GM18508 (cell line): Measurements from ENCODE around the gene SHB.

Experiments
- ATAC-seq: cut with Tn5 transposase; IDR thresholded peaks from one replicate; pipeline ENCODE4 v1.9.1; 2021; ENCODE audit warnings: moderate number of reproducible peaks; ENCODE audit not compliant: insufficient read depth, unreplicated experiment

SHB gene

DNA sequence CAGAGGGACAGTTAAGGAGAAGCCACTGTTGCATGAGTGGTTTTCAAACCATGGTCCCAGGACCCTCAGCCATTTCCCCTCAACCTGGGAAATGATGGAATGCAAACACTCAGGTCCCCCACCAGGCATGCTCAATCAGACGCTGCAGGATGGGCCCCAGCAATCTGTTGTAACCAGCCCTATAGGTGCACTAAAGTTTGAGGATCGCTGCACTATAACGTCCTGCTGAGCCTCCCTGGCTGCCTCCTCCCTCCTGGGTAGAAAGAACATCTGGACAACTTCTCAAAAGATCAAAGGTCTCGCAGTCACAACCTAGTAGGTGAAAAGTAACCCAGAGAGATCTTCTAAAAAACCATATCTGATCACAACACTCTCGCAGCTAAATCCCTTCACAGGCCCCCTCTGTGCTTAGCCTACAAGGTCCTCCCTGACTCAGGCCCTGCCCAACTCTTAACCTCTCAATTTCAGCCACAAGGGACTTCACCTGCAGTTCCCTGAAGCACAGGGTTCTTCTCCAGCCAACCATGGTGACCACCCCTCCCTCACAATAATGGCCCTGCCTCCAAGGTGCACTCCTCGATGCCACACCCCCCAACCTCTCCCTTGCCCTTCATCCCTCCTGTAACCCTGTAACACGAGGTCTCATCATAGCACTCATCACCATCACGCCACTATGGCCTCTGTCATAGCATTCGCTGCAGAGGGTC lies 3.5 kb downstream of the SHB start:
- ATAC-seq: peak; percentile 50

DNA sequence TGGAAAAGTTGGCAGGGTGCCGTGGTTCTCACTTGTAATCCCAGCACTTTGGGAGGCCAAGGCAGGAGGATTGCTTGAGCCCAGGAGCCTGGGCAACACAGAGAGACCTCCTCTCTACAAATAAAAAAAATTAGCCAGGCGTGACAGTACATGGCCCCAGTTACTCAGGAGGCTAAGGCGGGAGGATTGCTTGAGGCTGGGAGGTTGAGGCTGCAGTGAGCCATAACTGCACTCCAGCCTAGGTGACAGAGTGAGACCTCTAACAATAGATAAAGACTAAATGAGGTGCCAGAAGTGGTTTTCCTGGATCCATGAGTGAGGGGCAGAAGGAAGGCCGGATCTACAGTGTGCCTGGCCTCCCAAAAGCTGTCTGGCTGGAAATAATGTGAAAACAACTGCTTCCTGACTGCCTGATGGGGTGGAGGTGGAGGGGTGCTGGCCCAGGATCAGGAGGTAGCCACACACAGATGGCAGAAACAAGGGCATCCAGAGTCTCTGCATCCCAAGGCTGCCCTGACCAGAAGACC lies 4.1 kb downstream of the SHB start:
- no peak for ATAC-seq

DNA sequence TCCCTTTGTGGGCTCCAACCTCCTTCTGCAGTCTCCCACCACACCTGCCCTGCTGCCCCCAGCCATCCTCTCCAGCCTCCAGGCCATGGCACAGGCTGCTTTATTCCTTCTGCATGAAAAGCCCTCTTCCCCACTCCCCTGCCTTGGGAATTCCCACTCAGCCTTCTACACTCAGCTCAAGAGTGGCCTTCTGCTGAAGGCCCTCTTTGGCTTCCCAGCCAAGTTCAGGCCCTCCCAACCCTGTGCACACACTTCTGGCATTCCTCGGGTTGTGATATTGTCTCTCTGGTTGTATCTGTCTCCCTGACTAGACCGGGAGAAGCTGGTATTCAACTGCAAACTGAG lies 5.7 kb downstream of the SHB start:
- ATAC-seq: no peak

DNA sequence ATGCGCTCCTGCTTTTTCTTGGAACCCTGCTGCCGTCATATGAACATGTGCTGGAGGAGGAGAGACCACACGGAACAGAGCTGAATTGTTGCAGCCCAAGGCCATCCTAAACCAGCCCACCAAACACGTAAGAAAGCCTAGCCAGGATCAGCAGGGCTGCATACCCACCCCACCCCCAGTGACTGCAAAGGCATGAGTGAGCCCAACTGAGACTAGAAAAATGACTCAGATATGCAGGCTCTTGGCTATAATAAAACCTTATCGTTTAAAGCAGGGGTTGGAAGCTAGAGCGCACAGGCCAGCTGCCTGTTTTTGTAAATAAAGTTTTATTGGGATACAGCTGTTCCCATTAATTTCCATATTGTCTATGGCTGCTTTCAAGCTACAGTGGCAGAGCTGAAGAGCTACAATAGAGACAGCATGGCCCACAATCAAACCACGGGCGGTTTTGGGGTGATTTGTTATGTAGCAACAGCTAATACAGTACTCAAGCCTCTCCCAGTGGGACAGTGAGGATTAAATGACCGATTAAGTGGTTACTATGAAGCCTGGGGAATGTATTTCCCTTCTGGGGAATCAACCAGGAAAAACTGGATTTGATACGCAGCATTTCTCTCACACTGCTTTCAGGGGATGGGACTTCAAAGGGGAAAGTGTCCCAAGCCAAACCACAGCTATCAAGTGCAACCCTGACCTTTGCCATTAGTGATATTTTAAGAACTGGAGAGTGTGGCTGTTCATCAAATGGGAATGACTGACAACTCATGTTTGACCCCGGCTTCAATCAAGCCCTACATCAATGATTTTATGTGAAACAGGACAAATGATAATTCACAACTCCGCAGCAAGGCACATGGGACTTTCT lies 6.3 kb downstream of the SHB start:
- no peak for ATAC-seq

DNA sequence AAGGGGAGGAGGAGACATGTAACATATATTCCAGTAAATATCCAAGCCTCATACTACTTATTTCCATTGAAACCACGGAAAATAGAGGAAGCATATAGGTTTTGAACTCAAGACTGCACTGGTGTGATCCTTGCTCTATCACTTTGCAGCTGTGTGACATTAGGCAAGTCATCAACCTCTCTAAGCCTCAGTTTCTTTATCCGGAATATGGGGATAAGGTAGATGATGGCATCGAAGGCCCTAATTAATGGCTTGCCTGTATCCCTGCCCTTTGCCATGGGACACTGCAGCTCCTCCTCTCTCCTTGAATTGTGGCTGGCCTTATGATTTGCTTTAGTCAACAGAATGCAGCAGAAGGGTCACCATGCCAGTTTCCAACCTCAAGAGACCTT lies 6.9 kb downstream of the SHB start:
- no peak for ATAC-seq

DNA sequence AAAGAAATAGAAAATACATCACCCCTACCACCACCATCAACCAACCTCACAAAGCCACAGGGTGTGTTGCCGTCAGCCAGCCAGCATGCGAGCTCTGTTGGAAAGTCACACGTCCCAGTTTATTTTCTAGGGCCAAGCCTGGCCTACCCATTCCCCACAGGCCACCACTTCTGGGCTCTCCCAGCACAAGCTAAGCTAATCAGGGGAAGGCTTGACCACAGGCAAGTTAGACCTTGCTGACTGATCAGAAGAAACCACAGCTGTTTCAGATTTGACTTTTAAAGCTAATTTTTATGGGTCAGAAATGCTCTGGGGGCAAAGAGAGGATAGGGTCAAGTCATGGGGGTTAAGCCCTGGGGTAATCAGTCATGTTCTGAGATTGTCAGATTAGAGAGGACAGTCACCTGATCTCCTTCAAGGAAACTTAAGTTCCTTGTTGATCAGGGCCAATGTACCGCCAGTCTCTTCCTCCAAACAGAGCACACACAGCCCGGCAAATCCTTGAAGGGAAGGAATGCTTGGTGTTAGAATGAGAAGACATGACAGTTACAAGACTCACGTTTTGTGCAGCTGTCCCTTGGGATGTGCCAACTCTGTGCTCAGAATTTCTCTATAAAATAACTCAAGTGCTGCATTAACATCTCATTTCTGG lies 7.6 kb downstream of the SHB start:
- ATAC-seq: peak; percentile 52

DNA sequence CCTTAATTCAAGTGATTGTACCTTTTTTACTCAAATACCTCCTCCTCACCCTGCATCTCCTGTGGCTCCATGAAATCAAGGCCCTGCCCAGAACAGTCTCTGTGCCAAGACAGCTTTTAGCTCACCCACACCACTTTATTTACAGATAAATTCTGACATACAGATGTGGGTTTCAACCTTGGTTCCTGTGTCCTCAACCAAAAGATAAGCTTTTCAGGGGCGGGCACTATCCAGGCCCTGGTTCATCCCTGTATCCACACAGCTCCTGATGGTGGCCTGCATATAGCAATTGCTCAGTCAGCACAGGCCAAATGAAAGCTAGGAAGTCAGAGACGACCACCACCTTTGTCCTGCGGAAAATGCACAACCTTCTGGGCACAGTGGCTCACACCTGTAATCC lies 8.3 kb downstream of the SHB start:
- no peak for ATAC-seq

DNA sequence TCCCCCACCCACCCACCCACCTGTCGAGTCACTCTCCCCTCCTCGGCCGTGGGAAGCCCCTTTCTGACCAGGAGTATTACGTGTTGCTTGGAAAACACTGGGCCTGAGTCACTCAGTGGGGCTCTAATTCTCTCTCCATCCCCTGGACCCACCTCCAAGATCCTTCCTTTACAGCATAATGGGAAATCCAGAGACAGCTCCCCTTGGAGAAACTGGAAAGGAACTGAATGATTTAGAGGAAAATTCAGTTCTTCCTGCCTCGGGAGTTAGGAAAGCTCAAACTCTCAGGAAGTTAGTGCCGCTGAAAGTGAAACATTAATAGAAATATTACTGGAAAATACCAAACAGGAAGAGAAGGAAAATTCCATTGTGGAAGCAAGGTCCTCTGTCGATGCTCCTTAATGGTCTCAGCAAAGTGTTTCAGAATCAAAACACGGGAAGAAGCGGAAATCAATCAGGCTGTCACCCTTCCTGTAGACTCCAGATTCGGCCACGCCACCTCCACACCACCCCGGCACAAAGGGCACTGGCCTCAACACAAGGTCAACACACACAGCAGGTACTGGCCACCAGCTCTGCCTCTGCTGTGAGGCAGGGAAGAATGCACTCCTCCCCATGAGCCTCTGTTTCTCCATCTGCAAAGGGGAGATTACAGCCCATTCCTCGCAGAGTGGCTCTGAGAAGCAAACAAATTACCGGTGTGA lies 9.6 kb downstream of the SHB start:
- ATAC-seq: no peak

DNA sequence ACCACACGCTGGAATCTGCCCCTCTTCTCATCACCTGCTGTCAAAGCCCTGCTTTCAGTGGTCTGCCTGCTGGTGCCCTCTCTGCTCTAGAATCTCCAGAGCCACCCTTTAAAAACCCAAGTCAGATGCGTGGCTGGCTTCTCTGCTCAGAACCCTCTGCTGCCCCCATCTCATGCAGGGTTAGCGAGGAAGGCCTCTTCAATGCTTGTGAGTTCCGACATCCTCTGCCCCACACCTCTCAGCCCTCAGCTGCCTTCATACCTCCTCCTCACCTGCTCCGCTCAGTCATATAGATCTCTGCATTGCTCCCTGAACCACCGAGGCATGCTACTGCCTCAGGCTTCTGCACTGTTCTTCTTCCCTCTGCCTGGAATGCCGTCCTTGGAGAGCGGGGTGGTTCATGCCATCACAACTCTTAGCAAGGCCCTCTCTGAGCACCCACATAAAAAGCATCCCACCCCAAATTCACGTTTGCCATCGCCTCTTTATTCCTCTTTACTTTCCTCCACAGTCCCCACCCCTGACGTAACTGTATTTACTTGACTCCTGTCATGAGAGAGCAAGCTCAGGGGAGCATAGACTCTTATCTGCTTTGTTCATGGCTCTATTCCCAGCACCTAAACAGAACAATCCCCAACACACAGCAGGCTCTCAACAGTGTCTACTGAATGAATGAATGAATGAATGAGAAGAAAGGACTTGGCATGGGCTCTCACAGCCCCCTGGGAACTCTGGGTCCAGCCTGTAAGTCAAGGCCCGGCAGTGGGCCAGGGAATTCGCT lies 10.4 kb downstream of the SHB start:
- no peak for ATAC-seq

DNA sequence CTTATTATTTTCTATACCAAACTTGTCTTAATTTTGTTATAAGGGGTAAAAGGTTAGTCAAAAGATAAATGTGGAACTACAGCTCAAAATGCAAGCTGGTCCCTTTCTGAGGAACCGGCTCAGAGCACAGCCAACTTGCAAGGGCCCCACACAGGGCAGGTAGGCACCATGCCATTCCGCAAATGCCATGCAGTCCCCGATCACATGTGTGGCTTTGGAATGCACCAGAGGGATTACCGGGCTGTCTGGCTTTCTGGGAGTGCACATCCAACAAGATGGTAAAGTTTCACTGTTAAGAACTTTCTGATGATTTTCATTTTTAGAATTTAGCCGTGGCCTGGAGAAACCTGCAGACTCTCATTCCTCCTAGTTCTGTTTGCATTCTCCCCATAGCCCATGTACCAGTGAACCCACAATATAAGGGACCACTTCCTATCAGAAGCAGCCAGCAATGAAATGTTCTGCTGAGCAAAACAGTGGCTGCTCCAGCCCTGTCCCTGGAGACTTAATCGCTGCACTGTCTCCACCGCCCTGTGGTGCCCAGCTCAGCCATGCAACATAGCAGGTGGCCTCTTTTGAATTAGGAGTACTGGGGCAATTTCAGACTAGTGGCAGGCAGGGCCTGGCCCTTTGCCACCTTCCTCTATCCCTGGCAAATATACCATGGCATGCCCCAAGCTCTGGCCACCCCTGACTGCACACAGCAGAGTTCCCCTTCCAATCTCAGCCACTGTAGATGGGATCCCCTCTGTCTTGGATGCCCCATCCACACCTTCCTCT lies 11.4 kb downstream of the SHB start:
- no peak for ATAC-seq

DNA sequence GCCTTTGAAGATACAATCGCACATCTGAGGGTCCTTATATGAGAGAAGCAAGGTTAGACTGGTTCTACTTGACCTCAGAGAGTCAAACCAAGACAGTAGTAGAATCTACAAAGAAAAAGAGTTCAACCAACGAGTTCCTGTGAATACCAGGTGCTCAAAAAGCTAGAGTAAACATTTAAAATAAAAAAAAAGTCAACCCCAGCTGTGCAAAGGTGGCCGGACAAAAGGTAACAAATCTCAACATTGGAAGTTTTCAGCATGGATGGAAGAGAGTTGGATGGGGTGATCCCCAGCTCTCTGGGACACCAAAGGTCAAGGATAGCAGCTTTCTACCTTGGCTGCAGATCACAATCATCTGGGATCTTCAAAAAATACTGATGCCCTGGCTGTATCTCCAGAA lies 14.4 kb downstream of the SHB start:
- no peak for ATAC-seq

DNA sequence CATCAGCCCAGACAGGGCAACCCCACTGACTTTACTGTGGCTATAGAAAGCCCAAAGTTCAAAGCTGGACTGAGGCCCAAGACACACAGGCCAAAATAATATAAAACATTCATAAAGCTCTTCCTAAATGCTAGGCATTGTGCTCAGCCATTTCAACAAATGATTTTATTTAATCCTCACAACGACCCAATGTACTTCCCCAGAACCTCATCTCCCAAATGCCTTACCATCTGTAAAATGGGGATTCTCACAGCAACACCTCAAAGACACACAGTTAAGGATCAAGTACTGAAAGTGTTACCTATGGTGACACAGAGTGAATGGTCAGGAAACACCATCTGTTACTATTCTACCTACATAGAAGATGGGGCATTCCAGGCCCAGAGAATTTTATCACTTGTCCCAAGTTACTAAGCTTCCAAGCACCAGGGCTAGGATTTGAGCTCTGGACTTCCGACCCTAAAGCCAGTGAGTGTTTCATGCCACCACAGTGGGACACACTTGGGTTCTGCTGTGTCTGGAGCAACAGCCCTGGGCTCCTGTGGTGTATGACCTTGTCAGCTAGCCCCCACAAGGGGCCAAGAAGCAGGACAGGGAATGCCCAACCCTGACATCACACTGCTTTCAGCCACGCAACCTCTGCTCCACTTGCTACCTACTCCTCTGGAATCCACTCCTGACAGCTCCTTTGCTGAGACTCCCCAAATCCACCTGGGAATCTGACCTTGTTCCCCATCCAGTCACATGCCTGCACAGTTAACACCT lies 15.1 kb downstream of the SHB start:
- ATAC-seq: no peak

DNA sequence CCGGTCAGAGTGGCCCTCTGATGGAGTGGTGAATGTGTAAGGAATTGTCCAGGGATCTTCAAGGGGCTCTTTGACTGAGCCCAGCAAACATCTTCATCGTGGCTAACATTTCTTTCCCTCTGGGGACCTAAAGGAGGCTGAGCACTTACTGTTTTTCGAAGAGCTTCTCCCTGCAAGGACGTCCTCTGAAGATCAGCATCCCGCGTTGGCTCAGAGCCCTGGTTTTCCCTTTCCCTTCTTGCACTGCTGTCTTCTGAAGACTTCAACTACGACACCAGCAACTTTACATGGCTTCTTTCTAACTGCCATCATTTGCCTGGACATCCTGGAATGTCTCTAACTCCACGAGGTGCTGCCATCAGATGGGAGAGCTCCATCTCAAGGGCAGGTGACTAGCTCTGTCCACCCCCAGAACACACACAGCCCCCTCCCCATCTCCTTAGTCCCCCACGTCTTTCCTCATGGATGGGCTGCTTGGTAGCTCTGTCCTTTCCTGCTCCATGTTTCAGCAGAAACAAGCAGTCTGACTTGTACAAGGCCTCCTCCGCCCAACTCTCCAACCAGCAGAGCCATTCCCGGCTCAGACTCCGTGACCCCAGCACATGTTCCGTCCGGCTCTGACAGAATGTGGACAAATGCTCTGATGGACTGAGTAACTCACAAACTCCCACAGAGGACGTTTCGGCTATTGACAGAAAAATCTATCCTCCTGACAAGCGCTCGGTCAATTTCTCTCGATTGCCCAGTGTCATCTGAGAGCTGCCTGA lies 17.1 kb downstream of the SHB start:
- no peak for ATAC-seq

DNA sequence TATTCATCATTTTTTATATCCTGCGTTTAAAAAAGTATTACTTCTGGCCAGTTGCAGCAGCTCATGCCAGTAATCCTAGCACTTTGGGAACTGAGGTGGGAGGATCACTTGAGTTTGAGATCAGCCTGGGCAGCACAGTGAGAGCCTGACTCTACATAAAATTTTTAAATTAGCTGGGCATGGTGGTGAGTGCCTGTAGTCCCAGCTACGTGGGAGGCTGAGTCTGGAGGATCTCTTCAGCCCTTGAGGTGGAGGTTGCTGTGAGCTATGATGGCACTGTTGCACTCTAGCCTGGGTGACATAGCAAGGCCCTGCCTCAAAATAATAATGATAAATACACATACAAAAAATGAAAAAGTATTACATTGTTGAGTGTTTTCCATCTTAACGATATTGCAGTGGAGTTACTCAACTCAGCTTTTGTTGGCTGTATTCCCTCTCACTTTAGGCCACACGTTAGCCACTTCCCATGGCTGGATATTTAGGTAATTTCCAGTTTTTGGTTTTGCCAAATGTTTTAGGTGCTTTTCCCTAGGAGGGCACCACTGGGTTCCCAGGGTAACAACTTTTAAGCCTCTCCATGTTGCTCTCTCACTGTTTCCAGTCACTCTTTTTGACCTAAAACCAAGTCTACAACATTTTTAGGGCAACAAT lies 20.6 kb downstream of the SHB start:
- ATAC-seq: no peak

DNA sequence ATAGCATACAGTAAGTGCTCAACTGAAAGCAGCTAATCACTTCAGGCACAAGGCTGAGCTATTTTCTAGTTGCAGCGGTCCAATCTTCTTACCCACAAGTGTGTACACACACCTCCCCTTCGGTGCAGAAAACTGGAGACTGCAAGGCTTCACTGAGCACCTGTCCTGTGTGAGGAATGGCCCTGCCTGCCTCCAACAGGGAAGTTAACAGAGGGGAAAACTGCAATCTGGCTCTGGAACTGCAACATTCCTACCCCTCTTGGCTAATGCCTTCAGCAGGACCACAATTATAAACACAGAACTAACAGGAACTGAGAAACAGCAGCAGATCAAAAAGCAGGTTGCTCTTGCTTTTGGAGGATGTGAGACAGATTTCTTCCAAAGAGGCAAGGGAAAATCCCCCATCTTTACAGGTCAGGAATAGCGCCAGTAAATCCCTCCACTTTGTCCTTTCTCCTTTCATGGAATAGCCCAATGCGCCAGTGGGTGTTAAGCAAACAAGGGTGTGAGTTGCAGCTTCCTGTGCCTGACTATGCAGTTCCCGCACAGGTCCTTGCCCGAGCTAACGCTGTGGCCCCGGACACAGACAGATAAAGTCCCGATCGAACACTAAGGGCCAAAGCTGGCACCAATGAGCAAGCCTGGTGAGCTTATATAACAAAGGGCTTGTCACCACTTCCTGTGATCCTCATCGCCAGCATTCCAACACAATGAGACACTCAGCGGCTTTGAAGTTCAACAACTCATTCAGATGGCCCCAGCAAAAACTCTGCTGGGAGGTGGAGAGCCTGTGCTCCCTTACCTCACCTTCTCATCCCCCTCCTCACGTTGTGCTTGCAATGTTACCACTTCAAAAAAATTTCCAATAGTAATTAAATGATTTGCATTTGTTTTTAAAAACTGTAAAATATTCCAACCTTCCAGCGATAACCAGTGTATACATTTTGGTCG lies 21.5 kb downstream of the SHB start:
- ATAC-seq: no peak

DNA sequence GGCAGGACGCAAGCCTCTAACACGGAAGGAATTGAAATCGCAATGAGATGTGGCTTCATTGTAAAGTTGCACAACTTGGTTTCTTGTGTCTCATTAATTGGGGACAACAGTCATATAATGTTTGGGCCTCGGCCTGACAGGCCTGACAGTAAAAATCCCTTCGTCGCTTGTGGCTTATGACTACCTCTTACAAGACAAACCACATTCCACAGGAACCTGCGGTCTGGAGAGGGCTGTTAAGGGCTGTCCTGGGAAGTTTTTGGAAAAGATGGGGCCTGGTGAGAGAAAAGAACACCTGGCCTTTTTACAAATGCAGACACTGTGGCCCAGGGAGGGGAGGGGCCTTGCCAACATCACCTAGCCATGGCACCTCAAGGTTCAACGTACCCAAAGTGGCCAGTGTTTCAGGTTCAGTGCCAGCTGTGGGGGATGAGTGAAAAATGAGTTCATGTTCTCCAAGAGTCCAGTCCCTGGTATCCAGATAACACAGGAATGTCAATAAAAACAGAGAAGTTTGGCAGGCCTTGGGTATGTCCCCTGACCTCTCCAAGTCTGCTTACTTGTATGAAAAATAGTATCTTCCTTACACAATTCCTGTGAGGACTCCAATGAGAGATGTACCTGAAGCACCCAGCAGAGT lies 22.2 kb downstream of the SHB start:
- no peak for ATAC-seq
